IMR-90 (cell line): Measurements from ENCODE around the gene KNG1. TPM values are rescaled to one million over a fixed set of nuclear protein-coding genes. Genes with fewer than 3 reads are reported as not detected.

ENCODE experiments used
- ATAC-seq: fragments of 200-7000 bp; cut with Tn5 transposase; 2 replicates; pipeline ENCODE4 v1.9.1; 2020; ENCODE audit warnings: low read depth, mild to moderate bottlenecking, moderate library complexity
- BruUV-seq: library from RNA; stranded (reverse); fragments of 400-500 nt; replicated peaks from 2 replicates; lab custom pipeline; 2021; lab: Mats Ljungman, UMichigan
- CTCF ChIA-PET: fragments of 300-600 bp; formaldehyde crosslinking; extraction: SDS; loops from one replicate; lab custom pipeline; 2021; ENCODE audit warnings: antibody characterized with exemption; lab: Yijun Ruan, JAX
- POLR2A ChIA-PET: fragments of 300-600 bp; sonication (Branson Sonifier 250); formaldehyde crosslinking; loops from one replicate; lab custom pipeline; 2022; ENCODE audit warnings: antibody characterized with exemption; ENCODE audit not compliant: unreplicated experiment; lab: Charles Lee
- DNase-seq: peaks from one replicate; pipeline ENCODE4 v3.0.0; 2013
- H2AFZ ChIP-seq: replicated peaks from 2 replicates; pipeline ENCODE3; 2013; ENCODE audit warnings: low read length, mild to moderate bottlenecking; ENCODE audit not compliant: poor library complexity
- H2AK5ac ChIP-seq: 2 replicates; pipeline ENCODE4 v1.6.1; 2013; ENCODE audit warnings: low read depth, low read length, inconsistent platforms
- H2AK9ac ChIP-seq: replicated peaks from 2 replicates; pipeline ENCODE3; 2013; ENCODE audit warnings: mild to moderate bottlenecking, low read depth, low read length, moderate library complexity; ENCODE audit not compliant: poor library complexity
- H2BK120ac ChIP-seq: 2 replicates; pipeline ENCODE4 v1.6.1; 2013; ENCODE audit warnings: low read depth, low read length, inconsistent platforms
- H2BK15ac ChIP-seq: 3 replicates; pipeline ENCODE4 v1.6.1; 2013; ENCODE audit warnings: low read depth, low read length, inconsistent platforms
- H2BK20ac ChIP-seq: 2 replicates; pipeline ENCODE4 v1.6.1; 2013; ENCODE audit warnings: low read depth, mild to moderate bottlenecking, inconsistent platforms, low read length, moderate library complexity
- H2BK5ac ChIP-seq: 2 replicates; pipeline ENCODE4 v1.6.1; 2013; ENCODE audit warnings: mild to moderate bottlenecking, low read depth, low read length, inconsistent platforms; ENCODE audit not compliant: poor library complexity, severe bottlenecking
- H3K14ac ChIP-seq: replicated peaks from 2 replicates; pipeline ENCODE4 v1.6.1; 2013; ENCODE audit warnings: low read depth, low read length, inconsistent platforms
- H3K18ac ChIP-seq: 2 replicates; pipeline ENCODE4 v1.6.1; 2013; ENCODE audit warnings: low read depth, low read length, control low read depth
- H3K23ac ChIP-seq: 2 replicates; pipeline ENCODE4 v1.6.1; 2013; ENCODE audit warnings: low read depth, low read length, inconsistent platforms
- H3K27ac ChIP-seq: 2 replicates; pipeline ENCODE4 v1.5.1; 2013; ENCODE audit warnings: mild to moderate bottlenecking, control low read depth, low read length; ENCODE audit not compliant: insufficient read depth
- H3K27me3 ChIP-seq: 2 replicates; pipeline ENCODE4 v1.6.1; 2013; ENCODE audit warnings: low read length; ENCODE audit not compliant: control insufficient read depth, insufficient read depth
- H3K36me3 ChIP-seq: 2 replicates; pipeline ENCODE4 v1.6.1; 2013; ENCODE audit warnings: low read length, mixed read lengths; ENCODE audit not compliant: control insufficient read depth, insufficient read depth
- H3K4ac ChIP-seq: 2 replicates; pipeline ENCODE4 v1.6.1; 2013; ENCODE audit warnings: low read depth, low read length, inconsistent platforms
- H3K4me1 ChIP-seq: 2 replicates; pipeline ENCODE4 v1.6.1; 2013; ENCODE audit warnings: low read length, mixed read lengths; ENCODE audit not compliant: control insufficient read depth, insufficient read depth
- H3K4me2 ChIP-seq: 2 replicates; pipeline ENCODE4 v1.6.1; 2013; ENCODE audit warnings: low read depth, mild to moderate bottlenecking, control low read depth, low read length, moderate library complexity
- H3K4me3 ChIP-seq: 2 replicates; pipeline ENCODE4 v1.5.1; 2013; ENCODE audit warnings: low read depth, mild to moderate bottlenecking, control low read depth, low read length, moderate library complexity; ENCODE audit not compliant: insufficient read depth
- H3K56ac ChIP-seq: 2 replicates; pipeline ENCODE4 v1.6.1; 2013; ENCODE audit warnings: low read length, inconsistent platforms; ENCODE audit not compliant: insufficient read depth; ENCODE audit errors: extremely low read depth
- H3K79me1 ChIP-seq, 2 experiments: 2 replicates each; pipeline ENCODE4 v1.6.1; 2013; ENCODE audit warnings: low read length in 2 of 2, inconsistent platforms in 1 of 2, low read depth in 1 of 2
- H3K9ac ChIP-seq: 2 replicates; pipeline ENCODE4 v1.6.1; 2013; ENCODE audit warnings: low read depth, low read length, control low read depth
- H3K9me1 ChIP-seq: 2 replicates; pipeline ENCODE4 v1.6.1; 2013; ENCODE audit warnings: low read length, inconsistent platforms; ENCODE audit not compliant: insufficient read depth
- H3K9me3 ChIP-seq: 2 replicates; pipeline ENCODE4 v1.6.1; 2013; ENCODE audit warnings: low read length; ENCODE audit not compliant: control insufficient read depth, insufficient read depth
- H4K20me1 ChIP-seq: 2 replicates; pipeline ENCODE4 v1.6.1; 2013; ENCODE audit warnings: low read length, inconsistent platforms; ENCODE audit not compliant: insufficient read depth
- H4K5ac ChIP-seq: 2 replicates; pipeline ENCODE4 v1.6.1; 2013; ENCODE audit warnings: mild to moderate bottlenecking, low read depth, low read length, control low read depth
- H4K8ac ChIP-seq, 2 experiments: 2 replicates each; pipeline ENCODE4 v1.6.1; 2013; ENCODE audit warnings: low read depth in 2 of 2, low read length in 2 of 2, control low read depth in 1 of 2, inconsistent platforms in 1 of 2
- H4K91ac ChIP-seq: 2 replicates; pipeline ENCODE4 v1.6.1; 2013; ENCODE audit warnings: low read depth, low read length, inconsistent platforms; ENCODE audit not compliant: insufficient read depth
- MAZ ChIP-seq: IDR thresholded peaks from 2 replicates; pipeline ENCODE4 v1.6.1; 2012; ENCODE audit warnings: low read depth, mild to moderate bottlenecking, low read length, improper control_type of control experiment, moderate library complexity, borderline replicate concordance
- MXI1 ChIP-seq: IDR thresholded peaks from 2 replicates; pipeline ENCODE4 v1.6.1; 2012; ENCODE audit warnings: low read depth, mild to moderate bottlenecking, low read length, moderate library complexity, borderline replicate concordance
- WGBS, 2 experiments: methylation state at CpG; one replicate each; pipeline versions ENCODE4 v1.1.5 to v1.1.7; 2013; ENCODE audit warnings: missing lambda C conversion rate in 2 of 2; ENCODE audit not compliant: insufficient read length in 1 of 2; ENCODE audit errors: extremely low coverage in 2 of 2; 5-methylcytosine and 5-hydroxymethylcytosine counted together
- dilution Hi-C: fragments of 300-500 bp; cut with HindIII; formaldehyde crosslinking; loops from one replicate; pipeline ENCODE4 v1.14.3; 2018; ENCODE audit warnings: low sequenced_read_pairs; ENCODE audit not compliant: unreplicated experiment
- in situ Hi-C: fragments of 300-500 bp; cut with MboI; formaldehyde crosslinking; loops from 3 replicates; pipeline ENCODE4 v1.14.3; 2019; ENCODE audit warnings: low sequenced_read_pairs, inconsistent platforms, mixed read lengths
- intact Hi-C: fragments of 100-400 bp; cut with micrococcal nuclease; formaldehyde crosslinking; loops from 2 replicates; pipeline ENCODE4 v1.10.0; 2022
- polyA plus RNA-seq, 3 experiments: library from polyadenylated mRNA; depleted of rRNA; stranded (reverse); fragments of >200 nt; gene quantifications; 2 replicates each; pipeline ENCODE4 v1.2.3, GENCODE V29; 2012; ENCODE audit warnings: low replicate concordance in 1 of 3
- total RNA-seq: library from RNA; depleted of rRNA; stranded (reverse); fragments of >200 nt; gene quantifications from 2 replicates; pipeline ENCODE4 v1.2.3, GENCODE V29; 2012

KNG1 gene
- total and polyA plus RNA-seq, 2 of the 4 experiments (the other 2 are of a cell fraction) = not detected

- in situ Hi-C loops (no loop called here), dilution Hi-C loops (no loop called here), intact Hi-C loops (loop anchor here (1.0 to 10.0 kb wide), 3 partner anchors 169 to 679 kb away; partner anchors contain the start of genes DNAJB11 and ETV5)
- Histone ChIP-seq H3K79me1 (peaks cover 4 to 32% of the 10 kb centered on the region in 2 experiments), H4K20me1 (peaks cover 54% of the 10 kb centered on the region), H4K91ac (peak overlapping the region; percentile 96), H2BK5ac (peak overlapping the region; percentile 88), H2AFZ (peak overlapping the region; percentile 91), H3K9me1 (no peaks in the 10 kb centered on the region), H3K27ac (peak overlapping the region; percentile 93), H3K9me3 (no peaks in the 10 kb centered on the region), H3K4me3 (peak overlapping the region; percentile 80), H3K56ac (peak overlapping the region; percentile 100), H2AK9ac (peak overlapping the region; percentile 99), H3K4me2 (peak overlapping the region; percentile 93), H3K4me1 (no peaks in the 10 kb centered on the region; the same call in 1 of the 2 replicates), H3K18ac (peak overlapping the region; percentile 78), H3K9ac (peak overlapping the region; percentile 98), H2BK15ac (no peak overlapping the region), H2AK5ac (peak overlapping the region; percentile 97), H3K36me3 (peaks cover 39% of the 10 kb centered on the region), H3K23ac (peak overlapping the region; percentile 89), H2BK20ac (no peak overlapping the region), H3K27me3 (no peaks in the 10 kb centered on the region), H2BK120ac (peak overlapping the region; percentile 58; the same call in 1 of the 2 replicates), H3K14ac (peak overlapping the region; percentile 98), H4K5ac (peak overlapping the region; percentile 84), H3K4ac (peak overlapping the region; percentile 92), H4K8ac (peak overlapping the region; percentile 95 to 96)
- ChIA-PET CTCF (interaction anchor here (1.1 kb wide), 1 partner anchor 169 kb away, joined by 3 read pairs; no protein-coding TSS in a partner anchor), POLR2A (interaction anchor here (0.7 to 1.2 kb wide), 4 partner anchors 8 to 167 kb away, joined by 3 to 6 read pairs (median 4); no protein-coding TSS in a partner anchor)
- DNase-seq (peak; percentile 64), ATAC-seq (peak; percentile 67)
- no TSS peak for BruUV-seq
- no peak for TF ChIP-seq MAZ
- peak; percentile 45; the same call in 1 of the 2 replicates for TF ChIP-seq MXI1
- 0% methylated on average over 35 of the region's 56 CpGs; no CpG with 5 or more reads in 1 of the 2 experiments for WGBS, 2 experiments
Observed at GRCh38 chr3:186783731-186784515, 66.8 kb downstream of the KNG1 start.
